Ishikawa (cell line): Measurements from ENCODE around the gene GMDS.

Experiments
- CREB1 ChIP-seq: IDR thresholded peaks from 2 replicates; pipeline ENCODE4 v1.6.1; 2012; ENCODE audit warnings: low read depth
- EGR1 ChIP-seq: IDR thresholded peaks from 2 replicates; pipeline ENCODE4 v1.6.1; 2012
- EP300 ChIP-seq: IDR thresholded peaks from 2 replicates; pipeline ENCODE4 v1.6.1; 2012; ENCODE audit warnings: borderline replicate concordance
- FOXM1 ChIP-seq: IDR thresholded peaks from 2 replicates; pipeline ENCODE4 v1.6.1; 2012; ENCODE audit warnings: low read depth, borderline replicate concordance
- MAX ChIP-seq: IDR thresholded peaks from 2 replicates; pipeline ENCODE4 v1.6.1; 2012
- NFIC ChIP-seq: IDR thresholded peaks from 2 replicates; pipeline ENCODE4 v1.6.1; 2012
- RAD21 ChIP-seq: IDR thresholded peaks from 2 replicates; pipeline ENCODE4 v1.6.1; 2012; ENCODE audit warnings: low read depth
- REST ChIP-seq: IDR thresholded peaks from 2 replicates; pipeline ENCODE4 v1.6.1; 2012; ENCODE audit warnings: low read depth, mild to moderate bottlenecking
- TAF1 ChIP-seq: IDR thresholded peaks from 2 replicates; pipeline ENCODE4 v1.6.1; 2012; ENCODE audit warnings: low read depth, mild to moderate bottlenecking
- TCF12 ChIP-seq: IDR thresholded peaks from 2 replicates; pipeline ENCODE4 v1.6.1; 2012; ENCODE audit warnings: low read depth
- TEAD4 ChIP-seq: IDR thresholded peaks from 2 replicates; pipeline ENCODE4 v1.6.1; 2012
- USF1 ChIP-seq: IDR thresholded peaks from 2 replicates; pipeline ENCODE4 v1.6.1; 2012
- YY1 ChIP-seq: IDR thresholded peaks from 2 replicates; pipeline ENCODE4 v1.6.1; 2012; ENCODE audit warnings: low read depth

Gene GMDS

GRCh38 chr6:1575210-1576041, 670.0 kb downstream of the GMDS start:
- TF ChIP-seq TAF1 (no peak), RAD21 (no peak), NFIC (no peak)

GRCh38 chr6:1574890-1575209, 670.6 kb downstream of the GMDS start:
- TF ChIP-seq TCF12, result no peak
- no peak for TF ChIP-seq TEAD4
- TF ChIP-seq MAX, result no peak
- no peak for TF ChIP-seq EGR1
- TF ChIP-seq YY1, result no peak
- no peak for TF ChIP-seq EP300
- TF ChIP-seq REST, result no peak

GRCh38 chr6:1574083-1574761, 671.2 kb downstream of the GMDS start:
- TF ChIP-seq TCF12 (no peak), TEAD4 (no peak), TAF1 (no peak), MAX (no peak), USF1 (no peak), RAD21 (no peak), EGR1 (no peak), EP300 (no peak), YY1 (no peak), NFIC (no peak), REST (no peak), CREB1 (no peak), FOXM1 (no peak)
